HEK293 (cell line): ENCODE results near the gene NOP9.

Experiments
- FEZF1 ChIP-seq: fragments of 450-650 bp; formaldehyde crosslinking; IDR thresholded peaks from 2 replicates; pipeline ENCODE4 v1.5.1; 2016; ENCODE audit warnings: missing biosample characterization, missing genetic modification characterization
- GLI2 ChIP-seq: fragments of 450-650 bp; formaldehyde crosslinking; IDR thresholded peaks from 2 replicates; pipeline ENCODE4; 2017; ENCODE audit warnings: missing biosample characterization, missing genetic modification characterization, low read depth, borderline replicate concordance
- GLI4 ChIP-seq: fragments of 450-650 bp; formaldehyde crosslinking; IDR thresholded peaks from 2 replicates; pipeline ENCODE4 v1.5.1; 2016; ENCODE audit warnings: missing biosample characterization, missing genetic modification characterization
- GLIS2 ChIP-seq: fragments of 450-650 bp; formaldehyde crosslinking; IDR thresholded peaks from 2 replicates; pipeline ENCODE4 v1.5.1; 2016; ENCODE audit warnings: missing biosample characterization, missing genetic modification characterization
- PBX3 ChIP-seq: sonication (generic); formaldehyde crosslinking; IDR thresholded peaks from 2 replicates; pipeline ENCODE4 v1.8.1; 2022; ENCODE audit warnings: mild to moderate bottlenecking, moderate library complexity, missing genetic modification reagents
- PRDM4 ChIP-seq: fragments of 450-650 bp; formaldehyde crosslinking; IDR thresholded peaks from 2 replicates; pipeline ENCODE4 v1.5.1; 2017; ENCODE audit warnings: missing biosample characterization, missing genetic modification characterization
- REST ChIP-seq: fragments of 450-650 bp; formaldehyde crosslinking; IDR thresholded peaks from 2 replicates; pipeline ENCODE4 v1.5.1; 2016; ENCODE audit warnings: missing biosample characterization, missing genetic modification characterization
- TRIM28 ChIP-seq: IDR thresholded peaks from 2 replicates; pipeline ENCODE4 v1.6.1; 2011; ENCODE audit warnings: low read length, control low read depth, borderline replicate concordance
- YY2 ChIP-seq: fragments of 450-650 bp; formaldehyde crosslinking; IDR thresholded peaks from 2 replicates; pipeline ENCODE4 v1.5.1; 2016; ENCODE audit warnings: missing biosample characterization, missing genetic modification characterization
- ZBTB1 ChIP-seq: fragments of 450-650 bp; formaldehyde crosslinking; IDR thresholded peaks from 2 replicates; pipeline ENCODE4 v1.5.1; 2016; ENCODE audit warnings: missing biosample characterization, missing genetic modification characterization
- ZEB2 ChIP-seq: fragments of 450-650 bp; formaldehyde crosslinking; IDR thresholded peaks from 2 replicates; pipeline ENCODE4 v1.5.1; 2016; ENCODE audit warnings: missing biosample characterization, missing genetic modification characterization
- ZNF133 ChIP-seq: fragments of 450-650 bp; formaldehyde crosslinking; IDR thresholded peaks from 2 replicates; pipeline ENCODE4 v1.5.1; 2016; ENCODE audit warnings: missing biosample characterization, missing genetic modification characterization
- ZNF202 ChIP-seq: fragments of 450-650 bp; formaldehyde crosslinking; IDR thresholded peaks from 2 replicates; pipeline ENCODE4 v1.5.1; 2016; ENCODE audit warnings: missing biosample characterization, missing genetic modification characterization, borderline replicate concordance
- ZNF274 ChIP-seq, 2 experiments: fragments of 200-500 bp in 1 of 2; fragments of 450-650 bp in 1 of 2; sonication (Bioruptor generic) in 1 of 2; formaldehyde crosslinking in 1 of 2; IDR thresholded peaks; 2 replicates each; pipeline versions ENCODE4 v1.5.1 to v1.6.1; 2014 to 2016; ENCODE audit warnings: borderline replicate concordance in 1 of 2, inconsistent platforms in 1 of 2, low read length in 1 of 2, missing biosample characterization in 1 of 2, missing genetic modification characterization in 1 of 2
- ZNF362 ChIP-seq: fragments of 450-650 bp; formaldehyde crosslinking; IDR thresholded peaks from 2 replicates; pipeline ENCODE4 v1.5.1; 2016; ENCODE audit warnings: missing biosample characterization, missing genetic modification characterization
- ZNF473 ChIP-seq: fragments of 450-650 bp; formaldehyde crosslinking; IDR thresholded peaks from 2 replicates; pipeline ENCODE4 v1.5.1; 2017; ENCODE audit warnings: missing biosample characterization, missing genetic modification characterization
- ZNF510 ChIP-seq: fragments of 450-650 bp; formaldehyde crosslinking; IDR thresholded peaks from 2 replicates; pipeline ENCODE4 v1.5.1; 2018; ENCODE audit warnings: mild to moderate bottlenecking, missing genetic modification characterization, missing biosample characterization; ENCODE audit not compliant: insufficient replicate concordance
- ZNF521 ChIP-seq: fragments of 450-650 bp; formaldehyde crosslinking; IDR thresholded peaks from 2 replicates; pipeline ENCODE4 v1.5.1; 2017; ENCODE audit warnings: missing biosample characterization, mild to moderate bottlenecking, missing genetic modification characterization
- ZNF549 ChIP-seq: fragments of 450-650 bp; IDR thresholded peaks from 2 replicates; pipeline ENCODE4 v1.5.1; 2018; ENCODE audit warnings: missing biosample characterization, missing genetic modification characterization, mild to moderate bottlenecking, inconsistent platforms, moderate library complexity
- ZNF558 ChIP-seq: fragments of 450-650 bp; formaldehyde crosslinking; IDR thresholded peaks from 2 replicates; pipeline ENCODE4 v1.5.1; 2016; ENCODE audit warnings: missing biosample characterization, missing genetic modification characterization
- ZNF596 ChIP-seq: fragments of 450-650 bp; IDR thresholded peaks from 2 replicates; pipeline ENCODE4 v1.5.0; 2018; ENCODE audit warnings: missing biosample characterization, mild to moderate bottlenecking, missing genetic modification characterization, moderate library complexity
- ZNF600 ChIP-seq: fragments of 450-650 bp; formaldehyde crosslinking; IDR thresholded peaks from 2 replicates; pipeline ENCODE4 v1.5.1; 2016; ENCODE audit warnings: missing biosample characterization, missing genetic modification characterization
- ZNF645 ChIP-seq: fragments of 450-650 bp; formaldehyde crosslinking; IDR thresholded peaks from 2 replicates; pipeline ENCODE4; 2016; ENCODE audit warnings: missing biosample characterization, missing genetic modification characterization
- ZNF660 ChIP-seq: fragments of 450-650 bp; IDR thresholded peaks from 2 replicates; pipeline ENCODE4 v1.5.1; 2018; ENCODE audit warnings: missing biosample characterization, mild to moderate bottlenecking, missing genetic modification characterization
- ZNF692 ChIP-seq: fragments of 450-650 bp; formaldehyde crosslinking; IDR thresholded peaks from 2 replicates; pipeline ENCODE4 v1.5.1; 2016; ENCODE audit warnings: missing biosample characterization, missing genetic modification characterization
- ZSCAN16 ChIP-seq: fragments of 450-650 bp; formaldehyde crosslinking; IDR thresholded peaks from 2 replicates; pipeline ENCODE4 v1.5.1; 2016; ENCODE audit warnings: missing biosample characterization, missing genetic modification characterization

The NOP9 gene

GRCh38 chr14:24299255-24300191 lies at the start of gene NOP9, which contains the start of gene DHRS1 (continued):
- TF ChIP-seq ZNF521 (no peak), ZSCAN16 (no peak), FEZF1 (no peak), ZNF645 (tag by site-specific recombination) (no peak), ZNF202 (tag by site-specific recombination) (no peak), PRDM4 (tag by site-specific recombination) (no peak), ZNF510 (tag by site-specific recombination) (no peak), ZNF133 (tag by site-specific recombination) (no peak), REST (no peak), ZNF549 (no peak), ZNF596 (no peak), TRIM28 (no peak), ZNF660 (tag by site-specific recombination) (no peak), ZNF473 (no peak), GLI4 (no peak), YY2 (tag by site-specific recombination) (no peak), ZNF692 (tag by site-specific recombination) (0 out of 2 replicates have a peak, but pooled peaks have one; percentile 35), ZNF362 (tag by site-specific recombination) (no peak), ZNF600 (tag by site-specific recombination) (peak; percentile 79), PBX3 (CRISPR knock-in tag) (0 out of 2 replicates have a peak, but pooled peaks have one; percentile 17), ZNF558 (tag by site-specific recombination) (no peak), GLIS2 (no peak), ZBTB1 (tag by site-specific recombination) (no peak), GLI2 (tag by site-specific recombination) (no peak), ZEB2 (tag by site-specific recombination) (peak; percentile 72; the same call in 1 of the 2 replicates), ZNF274 (IDR thresholded peaks at IDR 0.05; ENCODE audit: low read length) (no peak), ZNF274 (tag by site-specific recombination; IDR thresholded peaks at IDR 0.05; ENCODE audit: borderline replicate concordance) (no peak)
